GM12872 (cell line): ENCODE data around the gene CRISPLD2.

Experiments used
- CTCF ChIP-seq: IDR thresholded peaks from 3 replicates; pipeline ENCODE4 v1.5.1; 2011; ENCODE audit warnings: low read depth, mild to moderate bottlenecking, low read length, moderate library complexity; ENCODE audit not compliant: insufficient read depth

CRISPLD2 gene

GRCh38 chr16:84829168-84829965 lies 9.6 kb downstream of the CRISPLD2 start:
- no peak for TF ChIP-seq CTCF

DNA sequence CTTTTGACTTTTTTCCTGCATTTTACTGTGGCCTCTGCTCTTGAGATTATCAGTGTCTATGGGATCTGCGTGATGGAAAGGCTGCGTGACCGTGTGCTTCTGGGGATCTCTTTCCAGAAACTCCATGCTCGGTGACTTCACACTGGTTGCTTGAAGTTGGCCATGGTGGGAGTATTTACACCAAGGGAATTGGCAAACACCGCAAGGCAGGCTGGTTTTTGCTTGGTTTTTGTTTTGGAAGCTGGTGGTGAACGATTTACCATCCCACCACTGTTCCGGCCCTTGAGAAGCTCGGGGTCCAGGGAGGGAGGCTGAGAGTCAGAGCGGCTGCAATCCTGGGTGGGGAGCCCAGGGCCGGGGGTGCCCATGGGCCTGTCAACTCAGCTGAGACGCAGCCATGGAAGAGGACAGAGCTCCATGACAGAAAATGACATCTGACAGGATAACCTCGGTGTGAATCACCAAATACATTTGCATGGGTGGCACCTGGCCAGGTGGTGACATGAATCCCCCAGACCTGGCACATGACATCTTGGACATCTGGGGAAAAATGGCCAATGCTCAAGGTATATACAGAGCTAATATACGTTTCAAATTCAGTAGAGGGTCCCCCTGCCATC lies 11.1 kb downstream of the CRISPLD2 start:
- TF ChIP-seq CTCF = no peak

- no peak for TF ChIP-seq CTCF
These were observed 12.8 kb downstream of the CRISPLD2 start for GRCh38 chr16:84832488-84833143.

- TF ChIP-seq CTCF = no peak
These were observed 13.3 kb downstream of the CRISPLD2 start for GRCh38 chr16:84833144-84833500.

GRCh38 chr16:84833542-84834402 lies 14.0 kb downstream of the CRISPLD2 start:
- TF ChIP-seq CTCF = no peak

DNA sequence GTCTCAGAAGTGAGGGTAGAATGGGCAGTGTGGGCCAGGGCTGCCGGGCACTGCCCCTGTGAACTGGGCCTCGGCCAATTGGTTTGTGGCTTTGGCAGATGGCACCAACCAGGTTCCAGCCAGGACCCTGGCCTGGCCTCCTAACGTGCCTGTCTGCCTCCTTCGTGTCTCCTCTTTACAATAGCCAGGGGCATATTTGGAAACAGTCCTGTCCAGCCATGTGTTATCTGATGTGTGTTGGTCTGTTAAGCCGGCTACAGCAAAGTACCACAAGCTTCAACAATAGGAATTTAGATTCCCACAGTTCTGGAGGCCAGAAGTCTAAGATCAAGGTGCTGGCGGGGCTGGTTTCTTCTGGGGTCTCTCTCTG lies 14.6 kb downstream of the CRISPLD2 start:
- TF ChIP-seq CTCF = no peak

GRCh38 chr16:84836234-84836647 lies 16.5 kb downstream of the CRISPLD2 start:
- TF ChIP-seq CTCF = no peak
